SK-N-SH treated with all-trans-retinoic acid at 6 μM for 48 hours (cell line): ENCODE results near the gene TUBGCP5.

Experiments
- ARNTL ChIP-seq: fragments of 450-650 bp; formaldehyde crosslinking; IDR thresholded peaks from 2 replicates; pipeline ENCODE4 v1.5.0; 2020; ENCODE audit warnings: low read depth, mild to moderate bottlenecking, moderate library complexity, borderline replicate concordance
- ISL1 ChIP-seq: fragments of 250-450 bp; sonication (Bioruptor Pico); IDR thresholded peaks from 2 replicates; pipeline ENCODE4 v2.1.2; 2022; ENCODE audit warnings: mild to moderate bottlenecking, moderate library complexity
- RARB ChIP-seq: fragments of 250-450 bp; sonication (Bioruptor Pico); IDR thresholded peaks from 2 replicates; pipeline ENCODE4 v1.8.0; 2021; ENCODE audit warnings: mild to moderate bottlenecking, moderate library complexity
- SNAI2 ChIP-seq: fragments of 250-450 bp; sonication (Bioruptor Pico); IDR thresholded peaks from 2 replicates; pipeline ENCODE4 v1.5.0; 2020; ENCODE audit warnings: mild to moderate bottlenecking, moderate library complexity
- ZFP30 ChIP-seq: fragments of 450-650 bp; formaldehyde crosslinking; IDR thresholded peaks from 2 replicates; pipeline ENCODE4 v1.5.0; 2022; ENCODE audit warnings: mild to moderate bottlenecking, moderate library complexity

GRCh38 chr15:22956978-22957260 is 82.5 kb downstream of the TUBGCP5 start:
- no peak for TF ChIP-seq ZFP30
- no peak for TF ChIP-seq ISL1 (CRISPR knock-in tag)
- no peak for TF ChIP-seq ARNTL (CRISPR knock-in tag)
- TF ChIP-seq RARB (CRISPR knock-in tag), result no peak
- TF ChIP-seq SNAI2 (CRISPR knock-in tag), result no peak
